GM10266 (cell line): ENCODE results near the gene BIK.
A peak's percentile ranks its signal among the peaks of the same experiment; 100 is the strongest.
"Not testable (repeated sequence)": the region's sequence is repeated elsewhere in the genome, so short reads cannot be mapped to it uniquely, and the experiment has no call there.

ENCODE experiments used
- DNase-seq: peaks from one replicate; pipeline ENCODE4 v3.0.0; 2012; ENCODE audit errors: extremely low spot score
- TF ChIP-seq, protein P1 (sequence below): IDR thresholded peaks from 2 replicates; pipeline ENCODE4 v1.5.1; 2012; ENCODE audit warnings: mild to moderate bottlenecking, low read depth; ENCODE audit not compliant: control insufficient read depth, insufficient read depth; ENCODE audit errors: missing control alignments

Gene BIK

DNA sequence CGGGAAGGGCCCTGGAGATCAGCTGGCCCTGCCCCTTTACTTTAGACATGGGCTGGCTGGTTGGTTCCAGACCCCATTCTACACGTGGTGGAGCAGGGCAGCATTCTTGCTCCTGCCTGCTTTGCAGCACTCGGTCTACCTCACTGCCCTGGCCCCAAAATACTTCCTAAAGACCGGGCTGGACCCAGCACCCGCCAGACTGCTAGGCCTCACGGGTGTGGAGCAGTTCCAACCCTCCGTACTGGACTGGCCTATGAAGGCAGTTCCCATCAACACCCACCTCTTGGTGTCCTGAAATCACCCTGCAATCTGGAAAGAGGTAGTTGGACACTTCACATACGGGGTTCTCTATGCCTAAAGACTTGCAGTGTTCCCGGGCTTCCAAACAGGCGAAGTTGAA, 26.3 kb downstream of the BIK start:
- TF ChIP-seq, protein P1, sequence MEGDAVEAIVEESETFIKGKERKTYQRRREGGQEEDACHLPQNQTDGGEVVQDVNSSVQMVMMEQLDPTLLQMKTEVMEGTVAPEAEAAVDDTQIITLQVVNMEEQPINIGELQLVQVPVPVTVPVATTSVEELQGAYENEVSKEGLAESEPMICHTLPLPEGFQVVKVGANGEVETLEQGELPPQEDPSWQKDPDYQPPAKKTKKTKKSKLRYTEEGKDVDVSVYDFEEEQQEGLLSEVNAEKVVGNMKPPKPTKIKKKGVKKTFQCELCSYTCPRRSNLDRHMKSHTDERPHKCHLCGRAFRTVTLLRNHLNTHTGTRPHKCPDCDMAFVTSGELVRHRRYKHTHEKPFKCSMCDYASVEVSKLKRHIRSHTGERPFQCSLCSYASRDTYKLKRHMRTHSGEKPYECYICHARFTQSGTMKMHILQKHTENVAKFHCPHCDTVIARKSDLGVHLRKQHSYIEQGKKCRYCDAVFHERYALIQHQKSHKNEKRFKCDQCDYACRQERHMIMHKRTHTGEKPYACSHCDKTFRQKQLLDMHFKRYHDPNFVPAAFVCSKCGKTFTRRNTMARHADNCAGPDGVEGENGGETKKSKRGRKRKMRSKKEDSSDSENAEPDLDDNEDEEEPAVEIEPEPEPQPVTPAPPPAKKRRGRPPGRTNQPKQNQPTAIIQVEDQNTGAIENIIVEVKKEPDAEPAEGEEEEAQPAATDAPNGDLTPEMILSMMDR: no peak
- DNase-seq: no peak

DNA sequence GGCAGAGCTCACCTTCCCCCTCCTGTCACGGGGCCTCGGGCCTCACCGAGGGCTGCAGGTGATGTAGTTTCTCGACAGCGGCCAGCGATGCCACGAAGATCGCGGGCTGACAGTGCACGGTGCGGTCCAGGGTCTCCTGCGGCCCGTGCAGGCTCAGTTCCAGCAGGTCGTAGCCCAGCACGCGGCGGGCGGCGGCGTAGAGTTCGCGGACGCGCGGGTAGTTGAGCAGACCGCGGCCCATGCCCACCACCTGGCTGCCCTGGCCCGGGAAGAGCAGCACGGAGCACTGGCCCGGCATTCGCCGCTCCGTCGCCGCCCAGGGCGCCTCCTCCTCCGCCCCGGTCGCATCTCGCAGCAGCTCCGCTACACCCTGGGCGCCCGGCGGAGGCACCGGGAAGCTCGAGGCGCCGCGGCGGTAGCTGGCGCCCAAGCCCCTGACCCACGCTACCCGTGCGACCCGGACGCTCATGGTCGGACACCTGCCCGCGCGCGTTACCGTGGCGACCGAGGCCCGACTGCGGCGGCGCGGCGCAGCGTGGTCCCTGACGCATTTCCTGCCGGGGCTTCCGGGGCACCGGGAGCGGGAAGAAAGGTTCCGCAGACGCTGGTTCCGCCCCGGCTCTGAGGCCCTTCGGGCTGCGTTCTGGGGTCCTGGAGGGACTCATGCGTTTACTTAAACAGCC, 32.5 kb downstream of the BIK start, which contains the start of gene MCAT:
MCAT (minus strand) TSS at position 519 of the 683 bp plus-strand sequence; CDS start at position 469, 50 bp downstream.
- TF ChIP-seq, protein P1: no peak
- DNase-seq: peak; percentile 94

DNA sequence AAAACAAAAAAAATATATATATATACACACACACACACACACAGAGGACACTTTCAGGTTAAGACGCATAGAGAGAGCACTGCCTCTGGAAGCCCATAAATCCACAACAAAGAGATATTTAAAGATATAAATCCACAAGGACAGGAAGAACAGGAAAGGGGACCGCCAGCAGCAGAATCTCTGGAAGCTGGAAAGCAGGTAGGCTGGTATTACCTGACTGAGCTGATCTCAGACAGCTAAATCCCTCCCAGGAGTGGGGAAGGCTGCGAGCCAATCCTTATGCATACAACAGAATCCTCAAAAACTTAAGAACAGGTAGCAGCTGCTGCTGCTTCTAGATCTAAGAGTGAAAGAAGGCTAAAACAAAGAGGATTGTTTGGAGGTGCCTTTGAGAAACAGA, 34.4 kb downstream of the BIK start:
- TF ChIP-seq, protein P1: no peak
- DNase-seq: no peak

DNA sequence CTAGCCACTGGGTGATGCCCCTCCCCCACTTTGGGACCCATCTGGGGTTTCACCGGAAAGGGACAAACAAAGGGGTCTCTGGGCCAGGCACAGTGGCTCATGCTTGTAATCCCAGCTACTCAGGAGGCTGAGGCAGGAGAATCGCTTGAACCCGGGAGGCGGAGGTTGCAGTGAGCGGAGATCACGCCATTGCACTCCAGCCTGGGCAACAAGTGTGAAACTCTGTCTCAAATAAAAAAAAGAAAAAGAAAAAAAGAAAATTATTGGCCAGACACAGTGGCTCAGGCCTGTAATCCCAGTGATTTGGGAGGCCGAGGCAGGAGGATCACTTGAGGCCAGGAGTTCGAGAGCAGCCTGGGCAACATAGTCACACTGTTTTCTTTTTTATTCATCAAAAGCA, 34.8 kb downstream of the BIK start:
- DNase-seq: not testable (repeated sequence)

DNA sequence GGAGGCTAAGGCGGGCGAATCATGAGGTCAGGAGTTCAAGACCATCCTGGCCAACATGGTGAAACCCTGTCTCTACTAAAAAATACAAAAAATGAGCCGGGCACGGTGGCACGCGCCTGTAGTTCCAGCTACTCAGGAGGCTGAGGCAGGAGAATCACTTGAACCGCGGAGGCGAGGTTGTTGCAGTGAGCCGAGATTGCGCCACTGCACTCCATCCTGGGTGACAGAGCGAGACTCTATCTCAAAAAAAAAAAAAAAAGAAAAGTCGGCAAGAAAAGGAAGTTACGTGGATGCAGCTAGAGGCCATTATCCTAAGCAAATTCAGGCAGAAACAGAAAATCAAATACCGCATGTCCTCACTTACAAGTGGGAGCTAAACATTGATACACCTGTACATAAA, 35.8 kb downstream of the BIK start:
- not testable (repeated sequence) for DNase-seq

DNA sequence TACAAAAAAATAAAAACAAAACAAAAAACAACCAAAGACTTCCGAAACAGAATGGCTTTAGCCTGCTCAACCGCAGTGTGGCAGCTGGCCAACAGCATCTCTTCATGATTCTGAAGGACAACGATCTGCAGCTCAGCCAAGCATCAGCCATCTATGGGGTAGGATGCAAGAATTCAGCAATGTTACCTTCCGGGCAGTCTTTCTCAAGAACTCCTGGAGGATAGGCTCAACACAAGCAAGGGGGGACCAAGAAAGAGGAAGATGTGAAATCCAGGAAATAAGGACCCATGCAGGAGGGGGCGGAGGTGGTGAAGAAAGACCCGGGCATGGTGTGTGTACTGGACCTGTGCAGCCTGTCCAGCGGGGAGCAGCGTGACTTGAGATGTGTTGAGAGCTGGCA, 37.3 kb downstream of the BIK start:
- DNase-seq: peak; percentile 75
- TF ChIP-seq, protein P1: no peak

DNA sequence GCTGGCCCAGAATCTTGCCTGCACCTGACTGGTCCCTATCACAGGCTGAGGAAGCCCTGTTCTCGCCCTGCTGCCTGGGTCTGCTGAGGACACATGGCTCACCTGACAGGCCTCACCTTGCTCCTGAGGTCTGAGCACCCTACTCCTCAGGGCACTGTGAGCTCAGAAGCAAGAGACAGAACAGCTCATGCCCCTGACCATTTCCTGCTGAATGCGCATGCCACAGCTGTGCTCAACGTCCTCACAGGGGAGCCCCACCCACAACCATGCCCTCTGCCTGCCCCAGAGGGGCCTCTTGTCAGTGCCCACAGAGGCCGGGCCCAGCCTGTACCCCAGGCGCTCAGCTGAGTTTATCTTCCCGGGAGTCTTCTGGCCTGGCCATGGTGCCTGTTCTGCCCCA, 38.0 kb downstream of the BIK start:
- TF ChIP-seq, protein P1: no peak
- DNase-seq: no peak

DNA sequence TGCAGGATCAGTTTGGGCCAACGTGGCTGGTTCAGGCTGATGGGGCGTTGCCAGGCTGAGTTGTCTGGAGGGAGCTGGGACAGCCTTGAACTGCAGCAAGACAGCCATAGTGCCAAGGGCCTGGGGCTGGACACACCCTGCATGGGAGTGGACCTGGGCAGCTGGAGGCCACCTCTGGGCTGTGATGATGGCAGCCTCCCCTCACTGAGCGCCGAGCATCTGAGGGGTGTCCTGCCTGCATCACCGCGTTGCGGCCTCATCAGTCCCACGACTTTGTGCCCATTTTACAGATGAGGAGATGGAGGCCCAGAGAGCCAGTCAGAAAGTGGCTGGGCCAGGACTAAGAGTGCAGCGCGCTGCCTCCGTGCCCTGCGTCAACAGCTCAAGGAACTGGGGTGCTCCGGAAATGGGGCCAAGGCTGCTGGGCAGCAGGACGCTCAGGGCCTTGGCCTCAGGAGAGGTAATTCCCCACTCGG, 40.2 kb downstream of the BIK start:
- TF ChIP-seq, protein P1: no peak

More for the DNA sequence above, 40.2 kb downstream of the BIK start:
- DNase-seq: no peak
